MM.1S (cell line): ENCODE measurements around the gene HDAC10.

Experiments used
- EZH2 ChIP-seq: fragments of 300-600 bp; sonication (generic); optimal IDR thresholded peaks from 2 replicates; pipeline ENCODE3; 2017; ENCODE audit warnings: low read depth, mild to moderate bottlenecking, antibody characterized with exemption, low read length, mixed read lengths
- EZH2phosphoT487 ChIP-seq: fragments of 300-600 bp; sonication (generic); IDR thresholded peaks from 2 replicates; pipeline ENCODE4 v1.6.1; 2018; ENCODE audit warnings: antibody characterized with exemption, low read length
- TF ChIP-seq, protein P1 (sequence below): fragments of 300-600 bp; sonication (generic); IDR thresholded peaks from 2 replicates; pipeline ENCODE4 v1.5.1; 2016; ENCODE audit warnings: antibody characterized with exemption, low read length, mixed read lengths

- TF ChIP-seq, protein P1, sequence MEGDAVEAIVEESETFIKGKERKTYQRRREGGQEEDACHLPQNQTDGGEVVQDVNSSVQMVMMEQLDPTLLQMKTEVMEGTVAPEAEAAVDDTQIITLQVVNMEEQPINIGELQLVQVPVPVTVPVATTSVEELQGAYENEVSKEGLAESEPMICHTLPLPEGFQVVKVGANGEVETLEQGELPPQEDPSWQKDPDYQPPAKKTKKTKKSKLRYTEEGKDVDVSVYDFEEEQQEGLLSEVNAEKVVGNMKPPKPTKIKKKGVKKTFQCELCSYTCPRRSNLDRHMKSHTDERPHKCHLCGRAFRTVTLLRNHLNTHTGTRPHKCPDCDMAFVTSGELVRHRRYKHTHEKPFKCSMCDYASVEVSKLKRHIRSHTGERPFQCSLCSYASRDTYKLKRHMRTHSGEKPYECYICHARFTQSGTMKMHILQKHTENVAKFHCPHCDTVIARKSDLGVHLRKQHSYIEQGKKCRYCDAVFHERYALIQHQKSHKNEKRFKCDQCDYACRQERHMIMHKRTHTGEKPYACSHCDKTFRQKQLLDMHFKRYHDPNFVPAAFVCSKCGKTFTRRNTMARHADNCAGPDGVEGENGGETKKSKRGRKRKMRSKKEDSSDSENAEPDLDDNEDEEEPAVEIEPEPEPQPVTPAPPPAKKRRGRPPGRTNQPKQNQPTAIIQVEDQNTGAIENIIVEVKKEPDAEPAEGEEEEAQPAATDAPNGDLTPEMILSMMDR = 0 out of 2 replicates have a peak, but pooled peaks have one; percentile 4
- TF ChIP-seq EZH2phosphoT487 = no peak
- TF ChIP-seq EZH2 = no peak
These were observed 20.5 kb upstream of the HDAC10 start for GRCh38 chr22:50271519-50271970.
